Calu3 (cell line): ENCODE measurements around the gene PXK. TPM values are rescaled to one million over a fixed set of nuclear protein-coding genes. Genes with fewer than 3 reads are reported as not detected.
"Not testable (repeated sequence)": the region's sequence is repeated elsewhere in the genome, so short reads cannot be mapped to it uniquely, and the experiment has no call there.

Experiments used
- Bru-seq: library from RNA; stranded (reverse); fragments of 400-500 nt; gene quantifications from one replicate; lab custom pipeline; 2021; lab: Mats Ljungman, UMichigan
- BruChase-seq, 2 experiments: library from RNA; stranded (reverse); fragments of 400-500 nt; gene quantifications; one replicate each; lab custom pipeline; 2021; lab: Mats Ljungman, UMichigan
- BruUV-seq: library from RNA; stranded (reverse); fragments of 400-500 nt; replicated peaks from 2 replicates; lab custom pipeline; 2021; lab: Mats Ljungman, UMichigan
- CTCF ChIA-PET: fragments of 300-600 bp; sonication (Branson Sonifier 250); formaldehyde crosslinking; loops from one replicate; lab custom pipeline; 2022; ENCODE audit warnings: antibody characterized with exemption; lab: Charles Lee
- DNase-seq: peaks from one replicate; pipeline ENCODE4 v3.0.0; 2022
- H3K27ac Mint-ChIP-seq: one replicate; pipeline ENCODE4 v1.8.0; 2022; ENCODE audit warnings: mixed read lengths; ENCODE audit not compliant: unreplicated experiment
- H3K27me3 Mint-ChIP-seq: one replicate; pipeline ENCODE4 v1.8.0; 2022; ENCODE audit warnings: mixed read lengths; ENCODE audit not compliant: unreplicated experiment
- H3K36me3 Mint-ChIP-seq: one replicate; pipeline ENCODE4 v1.8.0; 2022; ENCODE audit warnings: mild to moderate bottlenecking, moderate library complexity, mixed read lengths; ENCODE audit not compliant: insufficient read depth, unreplicated experiment
- H3K4me1 Mint-ChIP-seq: one replicate; pipeline ENCODE4 v1.8.0; 2022; ENCODE audit warnings: mild to moderate bottlenecking, low read depth, mixed read lengths; ENCODE audit not compliant: unreplicated experiment
- H3K4me3 Mint-ChIP-seq: one replicate; pipeline ENCODE4 v1.8.0; 2022; ENCODE audit warnings: mild to moderate bottlenecking, low read depth, moderate library complexity, mixed read lengths; ENCODE audit not compliant: unreplicated experiment
- H3K9me3 Mint-ChIP-seq: one replicate; pipeline ENCODE4 v1.8.0; 2022; ENCODE audit warnings: low read depth, mixed read lengths; ENCODE audit not compliant: unreplicated experiment
- intact Hi-C: fragments of 100-400 bp; cut with micrococcal nuclease; formaldehyde crosslinking; loops from one replicate; pipeline ENCODE4 v1.10.0; 2022; ENCODE audit not compliant: unreplicated experiment
- long read RNA-seq: library from polyadenylated mRNA; stranded (forward); transcript quantifications from one replicate; pipeline ENCODE4 v2.0.0, GENCODE V29; 2022
- total RNA-seq: library from RNA; stranded (reverse); gene quantifications from 2 replicates; pipeline ENCODE4 v1.2.3, GENCODE V29; 2022
- TF ChIP-seq, protein P1 (sequence below): fragments of 200-600 bp; IDR thresholded peaks from one replicate; pipeline ENCODE4 v1.8.0; 2022; ENCODE audit warnings: antibody characterized with exemption; ENCODE audit not compliant: unreplicated experiment

The PXK gene
- total RNA-seq (8.6 and 10.8 TPM in 2 replicates), Bru-seq, nascent RNA (percentile 57 among the genes with signal in this experiment), BruChase-seq, experiment 1, labeled RNA remaining after a 6-hour chase (percentile 51 among the genes with signal in this experiment), BruChase-seq, experiment 2, labeled RNA remaining after a 2-hour chase (percentile 49 among the genes with signal in this experiment)
- long read RNA-seq, transcript PXK-202 (18 exons, 2,037 nt): major isoform, 10 of 24 reads
- long read RNA-seq, partial matches to known transcripts: 1 of 24 reads
- long read RNA-seq, other reads (novel, unspliced or antisense): 11 of 24 reads

GRCh38 chr3:58332575-58333188 is at the start of gene PXK:
Gene PXK, plus strand, starts transcription at chr3:58332892. Its CDS starts 97 bp downstream, at chr3:58332989.
- Mint-ChIP-seq H3K4me3 (peak within 1 kb of the TSS; percentile 92), H3K27ac (no peak within 1 kb of the TSS), H3K36me3 (peaks cover 14% of the 10 kb centered on the region), H3K9me3 (no peaks in the 10 kb centered on the region), H3K4me1 (peaks cover 9% of the 10 kb centered on the region), H3K27me3 (no peaks in the 10 kb centered on the region)
- no TSS peak for BruUV-seq
- TF ChIP-seq, protein P1, sequence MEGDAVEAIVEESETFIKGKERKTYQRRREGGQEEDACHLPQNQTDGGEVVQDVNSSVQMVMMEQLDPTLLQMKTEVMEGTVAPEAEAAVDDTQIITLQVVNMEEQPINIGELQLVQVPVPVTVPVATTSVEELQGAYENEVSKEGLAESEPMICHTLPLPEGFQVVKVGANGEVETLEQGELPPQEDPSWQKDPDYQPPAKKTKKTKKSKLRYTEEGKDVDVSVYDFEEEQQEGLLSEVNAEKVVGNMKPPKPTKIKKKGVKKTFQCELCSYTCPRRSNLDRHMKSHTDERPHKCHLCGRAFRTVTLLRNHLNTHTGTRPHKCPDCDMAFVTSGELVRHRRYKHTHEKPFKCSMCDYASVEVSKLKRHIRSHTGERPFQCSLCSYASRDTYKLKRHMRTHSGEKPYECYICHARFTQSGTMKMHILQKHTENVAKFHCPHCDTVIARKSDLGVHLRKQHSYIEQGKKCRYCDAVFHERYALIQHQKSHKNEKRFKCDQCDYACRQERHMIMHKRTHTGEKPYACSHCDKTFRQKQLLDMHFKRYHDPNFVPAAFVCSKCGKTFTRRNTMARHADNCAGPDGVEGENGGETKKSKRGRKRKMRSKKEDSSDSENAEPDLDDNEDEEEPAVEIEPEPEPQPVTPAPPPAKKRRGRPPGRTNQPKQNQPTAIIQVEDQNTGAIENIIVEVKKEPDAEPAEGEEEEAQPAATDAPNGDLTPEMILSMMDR: no peak
- intact Hi-C loops: loop anchor here (1.0 to 5.0 kb wide), 2 partner anchors 82 to 295 kb away; no protein-coding TSS in a partner anchor
- DNase-seq: peak; percentile 81
- CTCF ChIA-PET: no interaction called here

DNA sequence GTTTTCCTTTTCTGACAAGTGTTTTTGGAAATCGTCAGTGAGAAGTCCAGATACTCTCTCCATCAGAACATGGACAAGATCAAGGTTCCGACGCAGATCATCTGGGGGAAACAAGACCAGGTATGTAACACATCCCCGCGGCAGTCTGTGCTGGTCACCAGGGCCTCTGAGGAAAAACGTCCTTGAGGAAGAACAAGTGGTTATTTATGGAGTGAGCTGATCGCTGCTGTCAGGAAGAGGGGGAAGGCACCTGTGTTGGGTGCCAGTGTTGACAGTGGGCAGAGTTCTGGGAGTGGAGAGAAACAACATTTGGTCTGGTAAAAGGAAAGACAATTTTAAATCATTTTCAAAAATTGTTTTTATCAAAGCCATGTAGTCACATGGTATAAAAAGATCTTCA is 47.4 kb upstream of the PXK start:
- H3K4me3 Mint-ChIP-seq: no peak overlapping the region
- TF ChIP-seq, protein P1: no peak
- BruUV-seq: no TSS peak
- H3K4me1 Mint-ChIP-seq: no peaks in the 10 kb centered on the region
- intact Hi-C loops: no loop called here
- H3K27me3 Mint-ChIP-seq: no peaks in the 10 kb centered on the region
- DNase-seq: no peak
- no peak overlapping the region for H3K27ac Mint-ChIP-seq
- H3K9me3 Mint-ChIP-seq: no peaks in the 10 kb centered on the region
- no peaks in the 10 kb centered on the region for H3K36me3 Mint-ChIP-seq
- CTCF ChIA-PET: interaction anchor here (1.2 kb wide), 1 partner anchor 21 kb away, joined by 4 read pairs; the partner anchor contains the start of gene HTD2

DNA sequence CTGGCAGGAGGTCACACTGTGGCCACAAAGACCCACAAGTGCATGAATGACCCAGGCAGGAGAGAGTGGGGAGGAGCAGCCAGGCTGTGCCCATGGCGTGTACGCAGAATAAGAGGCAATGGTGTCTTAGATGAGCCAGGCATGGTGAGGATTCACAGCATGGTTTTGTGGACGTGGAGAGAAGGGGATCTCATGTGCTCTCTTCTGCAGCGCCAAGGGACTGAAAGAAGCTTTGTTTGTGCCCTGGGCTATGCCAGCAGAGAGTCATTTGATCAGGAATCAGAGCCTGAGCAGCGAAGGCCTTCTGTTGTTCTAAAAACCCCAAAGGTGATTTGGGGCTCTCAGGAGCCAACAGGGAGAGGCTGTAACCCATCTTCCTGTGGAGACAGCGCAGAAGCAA is 45.3 kb upstream of the PXK start:
- H3K9me3 Mint-ChIP-seq: no peaks in the 10 kb centered on the region
- no TSS peak for BruUV-seq
- CTCF ChIA-PET: no interaction called here
- H3K27ac Mint-ChIP-seq: no peak overlapping the region
- intact Hi-C loops: no loop called here
- no peaks in the 10 kb centered on the region for H3K27me3 Mint-ChIP-seq
- H3K4me3 Mint-ChIP-seq: no peak overlapping the region
- no peaks in the 10 kb centered on the region for H3K4me1 Mint-ChIP-seq
- no peaks in the 10 kb centered on the region for H3K36me3 Mint-ChIP-seq
- DNase-seq: no peak
- TF ChIP-seq, protein P1: no peak

- no TSS peak for BruUV-seq
- no peak for DNase-seq
- TF ChIP-seq, protein P1: no peak
- Mint-ChIP-seq H3K27me3 (no peaks in the 10 kb centered on the region), H3K4me1 (no peaks in the 10 kb centered on the region), H3K27ac (no peak overlapping the region), H3K36me3 (no peaks in the 10 kb centered on the region), H3K9me3 (no peaks in the 10 kb centered on the region), H3K4me3 (no peak overlapping the region)
- intact Hi-C loops: no loop called here
- CTCF ChIA-PET: no interaction called here
Measured at GRCh38 chr3:58288011-58288728, 44.5 kb upstream of the PXK start.

DNA sequence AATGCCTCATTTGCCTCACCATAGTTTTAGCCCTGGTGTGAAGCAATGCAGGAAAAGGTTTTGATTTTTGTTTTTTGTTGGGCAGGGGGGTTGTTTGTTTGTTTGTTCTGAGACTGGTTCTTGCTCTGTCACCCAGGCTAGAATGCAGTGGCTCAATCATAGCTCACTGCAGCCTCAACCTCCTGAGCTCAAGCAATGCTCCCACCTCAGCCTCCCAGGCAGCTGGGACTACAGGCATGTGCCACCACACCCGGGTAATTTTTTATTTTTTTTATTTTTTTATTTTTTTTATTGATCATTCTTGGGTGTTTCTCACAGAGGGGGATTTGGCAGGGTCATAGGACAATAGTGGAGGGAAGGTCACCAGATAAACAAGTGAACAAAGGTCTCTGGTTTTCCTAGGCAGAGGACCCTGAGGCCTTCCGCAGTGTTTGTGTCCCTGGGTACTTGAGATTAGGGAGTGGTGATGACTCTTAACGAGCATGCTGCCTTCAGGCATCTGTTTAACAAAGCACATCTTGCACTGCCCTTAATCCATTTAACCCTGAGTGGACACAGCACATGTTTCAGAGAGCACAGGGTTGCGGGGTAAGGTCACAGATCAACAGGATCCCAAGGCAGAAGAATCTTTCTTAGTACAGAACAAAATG is 43.6 kb upstream of the PXK start:
- H3K9me3 Mint-ChIP-seq, H3K27me3 Mint-ChIP-seq, BruUV-seq, CTCF ChIA-PET, H3K4me1 Mint-ChIP-seq, intact Hi-C loops, H3K36me3 Mint-ChIP-seq, H3K4me3 Mint-ChIP-seq, H3K27ac Mint-ChIP-seq, DNase-seq: not testable (repeated sequence)

DNA sequence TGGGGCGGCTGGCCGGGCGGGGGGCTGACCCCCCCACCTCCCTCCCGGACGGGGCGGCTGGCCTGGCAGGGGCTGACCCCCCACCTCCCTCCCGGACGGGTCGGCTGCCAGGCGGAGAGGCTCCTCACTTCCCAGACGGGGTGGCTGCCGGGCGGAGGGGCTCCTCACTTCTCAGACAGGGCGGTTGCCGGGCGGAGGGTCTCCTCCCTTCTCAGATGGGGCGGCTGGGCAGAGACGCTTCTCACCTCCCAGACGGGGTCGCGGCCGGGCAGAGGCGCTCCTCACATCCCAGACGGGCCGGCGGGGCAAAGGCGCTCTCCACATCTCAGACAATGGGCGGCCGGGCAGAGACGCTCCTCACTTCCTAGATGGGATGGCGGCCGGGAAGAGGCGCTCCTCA is 42.2 kb upstream of the PXK start:
- CTCF ChIA-PET, intact Hi-C loops, H3K4me3 Mint-ChIP-seq, H3K27me3 Mint-ChIP-seq, BruUV-seq, DNase-seq, H3K4me1 Mint-ChIP-seq, H3K27ac Mint-ChIP-seq, H3K36me3 Mint-ChIP-seq, H3K9me3 Mint-ChIP-seq: not testable (repeated sequence)
